HG03457 (cell line): ENCODE results near the gene FAM9A.

Experiments
- ATAC-seq: cut with Tn5 transposase; IDR thresholded peaks from one replicate; pipeline ENCODE4 v1.9.1; 2021; ENCODE audit warnings: moderate number of reproducible peaks; ENCODE audit not compliant: unreplicated experiment

Gene FAM9A

GRCh38 chrX:8801041-8801599 lies at the start of gene FAM9A:
Gene FAM9A, minus strand, starts transcription at chrX:8801383. Its CDS starts 1,212 bp downstream, at chrX:8800171.
- no peak for ATAC-seq

DNA sequence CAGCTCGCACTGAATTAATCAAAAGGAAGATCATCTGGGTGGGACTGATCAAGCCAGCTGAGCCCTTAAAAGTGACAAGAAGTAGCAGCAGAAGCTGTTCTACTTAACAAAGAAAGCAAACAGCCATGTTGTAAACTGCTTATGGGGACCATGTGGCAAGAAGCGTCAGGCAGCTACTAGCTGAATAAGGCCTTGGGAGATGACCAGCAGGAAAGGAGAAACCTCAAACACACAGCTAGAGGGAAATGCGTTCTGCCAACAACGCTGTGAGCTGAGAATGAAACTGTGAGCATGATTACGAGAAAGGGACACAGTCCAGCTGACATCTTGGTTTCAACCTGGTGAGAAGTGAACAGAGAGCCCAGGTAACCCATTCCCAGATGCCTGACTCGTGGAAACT lies 49.3 kb upstream of the FAM9A start:
- no peak for ATAC-seq

DNA sequence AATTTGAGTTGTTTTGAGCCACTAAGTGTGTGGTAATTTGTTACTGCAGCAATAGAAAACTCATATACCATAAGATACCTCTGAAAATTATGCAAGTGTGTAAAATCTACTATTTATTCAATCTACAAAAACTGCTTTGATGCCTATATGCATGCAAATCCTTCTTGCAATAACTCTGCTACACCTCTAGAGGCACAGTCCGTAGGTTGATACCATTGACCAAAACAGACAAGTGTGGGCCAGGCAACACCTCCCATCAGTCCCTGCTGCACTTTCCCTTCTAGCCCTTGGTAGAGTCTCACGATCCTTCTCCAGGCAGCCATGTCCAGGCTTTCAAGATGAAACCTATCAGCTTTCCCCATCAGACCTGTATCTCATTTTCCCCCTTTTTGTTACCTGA lies 48.8 kb upstream of the FAM9A start:
- ATAC-seq = no peak

DNA sequence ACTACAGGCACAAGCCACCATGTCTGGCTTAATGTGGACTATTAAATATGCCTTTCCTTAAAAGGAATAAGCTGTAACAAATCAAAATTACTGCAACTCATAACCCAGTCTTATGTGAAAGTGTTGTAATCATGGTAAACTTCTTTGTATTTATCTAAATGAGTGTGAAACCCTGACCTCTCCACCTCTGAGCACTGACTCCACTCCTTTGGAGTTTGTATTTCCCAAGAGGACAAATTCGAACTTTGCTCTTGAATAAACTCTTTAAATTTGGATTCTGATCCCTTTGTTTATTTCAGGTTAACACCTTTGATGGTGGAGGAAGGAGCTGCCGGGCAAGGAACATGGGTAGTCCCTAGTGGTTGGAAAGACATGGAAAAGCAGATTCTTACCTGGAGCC lies 48.3 kb upstream of the FAM9A start:
- ATAC-seq = no peak

GRCh38 chrX:8848911-8849310 lies 47.7 kb upstream of the FAM9A start:
- no peak for ATAC-seq

DNA sequence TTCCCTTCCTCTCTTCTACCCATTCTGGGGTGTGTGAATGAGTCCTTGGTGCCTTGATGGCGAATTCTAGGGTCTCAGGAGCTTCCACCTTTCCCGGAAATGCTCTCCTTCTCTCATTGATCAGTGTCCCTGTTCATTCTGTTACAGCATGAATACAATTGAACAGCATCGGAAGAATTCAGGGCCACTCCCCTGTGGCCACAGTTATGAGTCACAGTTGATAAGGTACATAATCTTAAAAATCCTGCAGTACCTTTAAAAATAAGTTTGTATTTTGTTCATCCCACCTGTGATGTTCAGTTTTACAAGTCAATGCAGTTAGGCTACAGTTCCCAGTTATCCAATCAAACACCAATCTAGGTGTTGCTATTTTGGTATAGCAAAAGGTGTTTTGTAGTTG lies 47.3 kb upstream of the FAM9A start:
- no peak for ATAC-seq

- ATAC-seq = no peak
Measured at GRCh38 chrX:8847360-8847759, 46.2 kb upstream of the FAM9A start.

DNA sequence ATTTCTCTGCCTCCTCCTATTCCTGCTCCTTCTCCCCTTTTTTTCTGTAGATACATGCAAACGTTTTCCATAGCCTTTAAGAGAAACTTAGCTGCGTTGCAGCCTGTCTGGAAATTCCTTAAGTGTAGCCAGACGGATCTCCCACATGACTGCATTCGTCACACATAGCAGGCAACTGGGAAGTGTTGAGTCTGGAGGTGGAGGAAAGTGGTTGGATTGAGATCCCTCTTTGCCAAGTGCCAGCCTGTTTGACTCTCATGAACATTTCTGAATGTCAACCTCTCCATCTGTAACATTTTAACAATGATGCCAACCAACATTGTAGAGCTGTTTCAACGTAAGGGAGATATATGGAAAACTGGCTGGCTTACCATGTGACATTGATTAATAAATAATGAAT lies 45.1 kb upstream of the FAM9A start:
- ATAC-seq = no peak

- no peak for ATAC-seq
Measured at GRCh38 chrX:8845469-8845868, 44.3 kb upstream of the FAM9A start.

DNA sequence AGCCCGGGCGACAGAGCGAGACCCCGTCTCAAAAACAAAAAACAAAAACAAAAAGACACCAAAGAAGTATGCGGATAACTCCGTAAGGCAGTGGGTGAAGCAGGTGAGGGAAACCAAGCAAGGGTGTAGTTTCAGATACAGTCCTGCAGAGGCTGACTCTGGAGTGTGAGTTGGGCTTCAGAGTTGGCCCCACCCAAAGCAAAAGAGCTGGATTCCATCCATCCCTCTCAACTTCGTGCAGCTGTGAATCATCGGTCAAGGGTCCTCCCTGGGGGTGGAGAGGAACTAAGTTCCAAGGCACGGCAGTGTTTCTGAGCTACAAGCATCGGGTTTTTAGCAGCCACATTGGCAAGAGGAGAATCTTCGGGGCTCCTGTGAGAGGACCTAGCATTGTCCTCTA lies 43.9 kb upstream of the FAM9A start:
- no peak for ATAC-seq

GRCh38 chrX:8844157-8844556 lies 43.0 kb upstream of the FAM9A start:
- ATAC-seq = no peak

- ATAC-seq = no peak
Measured at GRCh38 chrX:8841911-8842310, 40.7 kb upstream of the FAM9A start.

DNA sequence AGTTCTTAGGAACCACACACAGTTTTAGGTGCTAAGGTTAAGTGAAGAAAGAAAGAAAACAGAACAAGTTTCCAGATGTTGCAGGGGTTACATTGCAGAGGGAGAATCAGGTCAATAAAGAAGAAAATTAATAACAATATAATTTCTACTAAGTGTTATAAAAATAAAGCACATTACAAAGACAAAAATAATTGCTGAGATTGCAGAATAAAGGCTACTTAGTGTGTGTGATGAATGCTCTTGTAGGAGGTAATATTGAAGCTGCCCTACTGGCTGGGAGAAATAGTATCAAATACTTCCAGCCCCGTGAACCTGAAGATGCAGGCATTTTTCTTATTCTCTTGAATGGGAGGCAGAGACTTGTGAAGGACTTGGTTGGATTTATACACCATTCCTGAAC lies 33.2 kb upstream of the FAM9A start:
- no peak for ATAC-seq

GRCh38 chrX:8832582-8833378 lies 31.6 kb upstream of the FAM9A start:
- ATAC-seq = no peak

DNA sequence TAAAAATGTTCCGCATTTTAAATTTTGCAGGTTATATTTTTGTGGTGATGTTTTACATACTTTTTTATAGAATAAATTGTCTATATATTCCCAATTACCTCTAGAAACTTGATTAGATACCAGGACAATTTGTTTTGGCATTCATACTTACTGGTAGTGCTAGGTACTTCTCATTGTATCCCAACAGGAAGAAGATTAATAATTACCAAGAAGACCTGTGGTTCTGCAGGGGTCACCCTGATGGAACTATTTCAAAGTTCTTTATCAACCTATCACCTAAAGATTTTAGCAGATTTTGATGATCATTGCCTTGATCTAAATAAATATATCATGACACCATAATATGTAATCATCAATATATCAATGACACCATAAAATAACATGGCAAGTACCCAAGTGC lies 22.5 kb upstream of the FAM9A start:
- no peak for ATAC-seq

GRCh38 chrX:8822002-8822401 lies 20.8 kb upstream of the FAM9A start:
- ATAC-seq = no peak

GRCh38 chrX:8820910-8821527 lies 19.8 kb upstream of the FAM9A start:
- ATAC-seq = no peak

- ATAC-seq = no peak
Measured at GRCh38 chrX:8815460-8816065, 14.4 kb upstream of the FAM9A start.

DNA sequence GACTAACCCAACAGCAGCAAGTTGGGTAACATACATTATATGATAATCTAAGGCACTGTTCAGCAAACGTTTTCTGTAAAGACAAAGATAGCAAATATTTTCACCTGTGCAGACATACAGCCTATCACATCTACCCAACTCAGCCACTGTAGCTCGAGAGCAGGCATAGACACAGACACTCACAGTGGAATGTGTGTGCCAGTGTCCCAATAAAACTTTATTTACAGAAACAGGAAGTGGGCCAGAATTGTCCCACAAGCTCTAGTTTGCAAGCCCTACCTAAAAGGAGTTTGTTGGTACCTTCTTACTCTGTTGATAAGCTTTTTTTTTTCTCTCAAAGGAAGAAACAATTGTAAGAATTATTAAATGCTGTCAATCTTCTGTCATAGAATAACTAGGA lies 11.9 kb upstream of the FAM9A start:
- no peak for ATAC-seq

- no peak for ATAC-seq
Measured at GRCh38 chrX:8811611-8812010, 10.4 kb upstream of the FAM9A start.

- no peak for ATAC-seq
Measured at GRCh38 chrX:8808661-8809060, 7.5 kb upstream of the FAM9A start.

DNA sequence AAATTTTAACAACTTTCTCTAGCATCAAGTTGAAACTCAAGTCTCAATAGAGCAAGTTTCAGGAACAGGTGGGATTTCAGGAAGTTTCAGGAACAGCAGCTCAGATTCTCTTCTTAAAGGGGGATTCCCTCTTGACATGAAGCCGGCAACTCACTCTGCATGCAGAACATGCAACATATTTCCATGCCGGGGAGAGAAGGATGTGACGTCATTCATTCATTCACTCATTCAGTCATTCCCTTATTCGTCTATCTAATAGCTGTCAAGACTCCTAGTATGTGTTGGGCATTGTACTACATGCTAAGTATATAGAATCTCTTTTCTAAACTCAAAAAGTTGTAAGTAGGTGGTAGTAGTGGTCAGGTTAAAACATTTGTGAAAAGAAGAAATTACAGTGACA lies 4.8 kb upstream of the FAM9A start:
- no peak for ATAC-seq
